RWPE1 (cell line): ENCODE measurements around the gene CNTNAP2.

Experiments used
- CTCF ChIA-PET: fragments of 350-600 bp; sonication (Branson Sonifier 250); formaldehyde crosslinking; extraction: SDS; loops from one replicate; lab custom pipeline; 2021; lab: Yijun Ruan, JAX
- POLR2A ChIA-PET: fragments of 400-600 bp; formaldehyde crosslinking; extraction: SDS; loops from one replicate; lab custom pipeline; 2020; ENCODE audit warnings: antibody characterized with exemption; ENCODE audit not compliant: low non-redundant PET; lab: Yijun Ruan, JAX
- DNase-seq: peaks from one replicate; pipeline ENCODE4 v3.0.0; 2012; ENCODE audit warnings: low spot score
- H3K27ac ChIP-seq: fragments of 450-650 bp; 2 replicates; pipeline ENCODE4 v1.5.1; 2017
- TF ChIP-seq, protein P1 (sequence below): fragments of 450-650 bp; conservative IDR thresholded peaks from 2 replicates; pipeline ENCODE4 v1.5.1; 2017; ENCODE audit warnings: low read depth, mild to moderate bottlenecking

Gene CNTNAP2

DNA sequence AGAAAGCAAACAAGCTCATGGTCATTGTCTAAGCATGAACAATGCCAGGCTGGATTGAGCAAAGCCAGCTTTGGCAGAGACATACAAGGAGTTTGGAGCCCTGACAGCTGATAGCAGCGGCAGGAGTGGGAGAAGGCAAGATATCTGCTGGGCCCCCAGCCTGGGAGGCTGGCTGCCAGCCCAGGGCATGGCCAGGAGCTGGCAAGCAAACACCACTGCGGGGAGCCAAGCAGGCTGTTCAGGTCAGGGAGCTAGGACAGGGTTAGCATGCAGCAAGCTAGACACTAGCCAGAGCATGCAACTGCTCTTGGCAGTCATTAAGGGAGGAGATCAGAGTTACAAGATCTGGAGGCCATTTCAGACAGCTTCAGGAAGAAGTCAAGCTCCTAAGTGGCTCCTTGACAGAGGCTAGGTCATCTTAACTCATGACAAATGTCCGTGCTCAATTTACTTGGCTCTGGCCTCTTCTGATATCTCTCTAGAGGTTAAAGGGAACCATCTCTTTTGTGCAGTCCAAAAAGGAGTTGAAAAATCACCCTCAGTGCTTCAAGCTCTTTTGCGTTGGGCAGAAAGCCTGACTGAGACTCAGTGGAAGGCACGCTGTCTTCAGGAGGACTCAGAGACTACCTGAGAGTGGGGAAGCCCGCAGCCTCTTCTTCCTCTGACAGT is 2037.1 kb downstream of the CNTNAP2 start:
- ChIA-PET POLR2A (no interaction called here), CTCF (no interaction called here)
- TF ChIP-seq, protein P1, sequence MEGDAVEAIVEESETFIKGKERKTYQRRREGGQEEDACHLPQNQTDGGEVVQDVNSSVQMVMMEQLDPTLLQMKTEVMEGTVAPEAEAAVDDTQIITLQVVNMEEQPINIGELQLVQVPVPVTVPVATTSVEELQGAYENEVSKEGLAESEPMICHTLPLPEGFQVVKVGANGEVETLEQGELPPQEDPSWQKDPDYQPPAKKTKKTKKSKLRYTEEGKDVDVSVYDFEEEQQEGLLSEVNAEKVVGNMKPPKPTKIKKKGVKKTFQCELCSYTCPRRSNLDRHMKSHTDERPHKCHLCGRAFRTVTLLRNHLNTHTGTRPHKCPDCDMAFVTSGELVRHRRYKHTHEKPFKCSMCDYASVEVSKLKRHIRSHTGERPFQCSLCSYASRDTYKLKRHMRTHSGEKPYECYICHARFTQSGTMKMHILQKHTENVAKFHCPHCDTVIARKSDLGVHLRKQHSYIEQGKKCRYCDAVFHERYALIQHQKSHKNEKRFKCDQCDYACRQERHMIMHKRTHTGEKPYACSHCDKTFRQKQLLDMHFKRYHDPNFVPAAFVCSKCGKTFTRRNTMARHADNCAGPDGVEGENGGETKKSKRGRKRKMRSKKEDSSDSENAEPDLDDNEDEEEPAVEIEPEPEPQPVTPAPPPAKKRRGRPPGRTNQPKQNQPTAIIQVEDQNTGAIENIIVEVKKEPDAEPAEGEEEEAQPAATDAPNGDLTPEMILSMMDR, result no peak
- no peak for DNase-seq
- no peak overlapping the region for H3K27ac ChIP-seq

DNA sequence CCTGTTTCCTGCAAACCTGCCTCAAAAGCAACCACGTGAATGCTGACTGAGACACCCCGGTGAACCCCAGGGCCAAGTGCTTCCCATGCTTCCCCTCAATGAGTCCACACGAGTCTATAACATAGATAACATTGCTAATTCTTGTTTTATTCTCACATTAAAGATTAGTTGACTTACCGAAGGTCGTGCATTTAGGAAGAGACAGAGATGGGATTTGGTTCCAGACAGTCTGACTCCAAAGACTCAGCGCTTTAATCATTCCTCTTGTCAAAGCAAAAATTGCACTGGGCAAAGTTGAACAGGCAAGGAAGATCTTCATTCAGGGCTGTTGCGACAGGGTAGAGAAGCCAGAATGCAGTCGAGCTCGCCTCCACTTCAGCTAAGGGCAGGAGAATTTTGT is 2038.4 kb downstream of the CNTNAP2 start:
- no peak for DNase-seq
- TF ChIP-seq, protein P1, result no peak

DNA sequence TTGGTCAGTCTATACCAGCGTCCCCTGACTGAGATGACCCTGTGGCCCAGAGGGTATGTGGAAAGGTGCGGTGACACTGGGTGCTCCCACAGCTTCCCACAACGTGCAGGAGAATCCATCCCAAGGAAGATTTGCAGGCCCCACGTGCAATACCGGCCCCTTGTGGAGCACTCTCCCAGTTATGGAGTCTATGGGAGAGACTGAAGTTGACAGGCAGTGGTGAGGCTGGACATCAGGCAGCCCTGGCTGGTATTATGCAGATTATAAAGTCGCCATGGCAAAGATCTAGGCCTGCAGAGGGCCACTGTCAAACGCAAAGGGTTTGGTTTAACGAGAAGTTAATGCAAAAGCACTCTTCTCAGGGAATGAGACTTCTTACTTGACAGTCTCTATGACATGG is 2039.2 kb downstream of the CNTNAP2 start:
- TF ChIP-seq, protein P1, result no peak
- ChIA-PET CTCF (no interaction called here), POLR2A (no interaction called here)
- no peak overlapping the region for H3K27ac ChIP-seq
- no peak for DNase-seq

More for the DNA sequence above, 2038.4 kb downstream of the CNTNAP2 start:
- ChIA-PET POLR2A (no interaction called here), CTCF (no interaction called here)
- H3K27ac ChIP-seq, result no peak overlapping the region

DNA sequence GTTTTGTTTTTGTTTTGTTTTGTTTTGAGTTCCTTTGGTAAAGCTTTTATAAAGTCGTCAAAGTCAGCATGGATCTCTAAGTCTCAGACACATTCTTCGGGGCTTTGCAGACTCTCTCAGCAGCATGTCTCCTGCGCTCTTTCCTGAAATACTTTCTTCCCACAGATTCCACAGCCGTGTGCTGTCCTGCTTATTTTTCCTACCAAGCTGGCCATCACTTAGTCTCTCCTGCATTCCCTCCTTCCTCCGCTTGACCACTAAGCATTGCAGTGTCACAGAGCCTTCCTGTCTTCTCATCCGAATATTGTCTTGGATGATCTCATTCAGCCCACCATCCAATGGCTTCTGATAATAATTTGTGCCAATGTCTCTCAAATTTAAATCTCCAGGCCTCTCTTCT is 2039.6 kb downstream of the CNTNAP2 start:
- POLR2A ChIA-PET, result no interaction called here
- no peak for DNase-seq
- TF ChIP-seq, protein P1, result no peak
- H3K27ac ChIP-seq, result no peak overlapping the region
- CTCF ChIA-PET, result no interaction called here

DNA sequence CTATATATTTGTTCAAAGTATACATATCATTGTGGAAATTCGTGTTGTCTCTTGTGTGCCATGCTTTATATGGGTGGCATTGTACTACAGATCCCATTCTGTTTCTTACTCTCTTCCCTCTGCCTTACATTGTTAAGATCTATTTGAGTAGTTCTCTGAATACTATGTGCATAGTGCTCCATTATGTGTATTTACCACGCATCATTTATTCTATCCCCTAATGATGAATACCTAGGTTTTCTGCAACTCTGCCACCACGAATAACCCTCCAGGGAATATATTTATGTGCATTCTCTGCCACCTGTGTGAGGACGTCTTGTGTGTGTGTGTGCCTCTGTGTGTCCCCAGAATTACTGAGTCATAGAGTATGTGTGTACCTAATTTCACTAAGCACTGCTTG is 2042.7 kb downstream of the CNTNAP2 start:
- no peak overlapping the region for H3K27ac ChIP-seq
- ChIA-PET CTCF (no interaction called here), POLR2A (no interaction called here)
- TF ChIP-seq, protein P1, result no peak
- DNase-seq, result no peak

DNA sequence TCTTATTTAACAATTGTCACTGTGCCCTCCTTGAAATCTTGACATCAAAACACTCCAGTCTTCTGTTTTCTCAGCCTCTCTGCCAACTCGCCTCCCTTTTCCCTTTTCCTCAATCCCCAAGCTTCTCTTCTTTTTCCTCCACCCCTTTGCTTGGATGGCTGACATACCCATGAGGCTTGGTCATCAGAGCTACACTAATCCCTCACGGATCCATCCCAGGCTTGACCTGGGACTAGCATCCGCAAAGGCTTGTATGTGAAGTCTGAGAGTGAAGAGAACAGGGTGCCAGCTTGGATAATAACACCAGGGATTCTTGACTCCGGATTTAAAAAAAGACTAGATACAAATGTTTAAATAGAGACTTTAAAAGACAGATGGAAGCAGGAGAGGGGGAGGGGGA is 2045.2 kb downstream of the CNTNAP2 start:
- CTCF ChIA-PET, result no interaction called here

More for the DNA sequence above, 2045.2 kb downstream of the CNTNAP2 start:
- no peak overlapping the region for H3K27ac ChIP-seq
- POLR2A ChIA-PET, result no interaction called here
- TF ChIP-seq, protein P1, result no peak
- no peak for DNase-seq
